ENCODE data around the gene SENP1.

DNA sequence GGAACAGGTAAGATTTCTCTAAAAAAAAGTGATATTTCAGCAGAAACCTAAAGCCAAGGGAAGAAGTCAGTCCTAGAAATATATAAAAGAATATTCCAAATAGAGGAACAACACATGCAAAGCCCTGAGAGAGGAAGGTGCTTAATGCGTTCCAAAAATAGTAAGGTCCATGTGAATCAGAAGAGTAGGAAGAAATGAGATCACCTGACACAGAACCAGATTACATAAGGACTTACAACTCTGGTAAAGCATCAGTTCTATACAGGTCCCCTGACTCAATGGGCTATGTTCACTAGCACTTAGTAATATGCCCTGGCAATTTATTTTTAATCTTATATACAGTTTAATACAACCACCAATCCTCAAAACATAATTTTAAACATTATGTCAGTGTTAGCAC, 30.0 kb downstream of the SENP1 start:
- TF ChIP-seq EP300 (IDR thresholded peaks at IDR 0.05) (no peak), POLR2AphosphoS5 (IDR thresholded peaks at IDR 0.05) (no peak), POLR2A (IDR thresholded peaks at IDR 0.05) (no peak)
- TF ChIP-seq, protein P1, sequence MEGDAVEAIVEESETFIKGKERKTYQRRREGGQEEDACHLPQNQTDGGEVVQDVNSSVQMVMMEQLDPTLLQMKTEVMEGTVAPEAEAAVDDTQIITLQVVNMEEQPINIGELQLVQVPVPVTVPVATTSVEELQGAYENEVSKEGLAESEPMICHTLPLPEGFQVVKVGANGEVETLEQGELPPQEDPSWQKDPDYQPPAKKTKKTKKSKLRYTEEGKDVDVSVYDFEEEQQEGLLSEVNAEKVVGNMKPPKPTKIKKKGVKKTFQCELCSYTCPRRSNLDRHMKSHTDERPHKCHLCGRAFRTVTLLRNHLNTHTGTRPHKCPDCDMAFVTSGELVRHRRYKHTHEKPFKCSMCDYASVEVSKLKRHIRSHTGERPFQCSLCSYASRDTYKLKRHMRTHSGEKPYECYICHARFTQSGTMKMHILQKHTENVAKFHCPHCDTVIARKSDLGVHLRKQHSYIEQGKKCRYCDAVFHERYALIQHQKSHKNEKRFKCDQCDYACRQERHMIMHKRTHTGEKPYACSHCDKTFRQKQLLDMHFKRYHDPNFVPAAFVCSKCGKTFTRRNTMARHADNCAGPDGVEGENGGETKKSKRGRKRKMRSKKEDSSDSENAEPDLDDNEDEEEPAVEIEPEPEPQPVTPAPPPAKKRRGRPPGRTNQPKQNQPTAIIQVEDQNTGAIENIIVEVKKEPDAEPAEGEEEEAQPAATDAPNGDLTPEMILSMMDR (IDR thresholded peaks at IDR 0.05), result no peak
